MCF 10A (cell line): ENCODE results near the gene ODC1. TPM values are rescaled to one million over a fixed set of nuclear protein-coding genes. Genes with fewer than 3 reads are reported as not detected.

Experiments
- BruUV-seq: library from RNA; stranded (reverse); fragments of 400-500 nt; replicated peaks from 2 replicates; lab custom pipeline; 2021; lab: Mats Ljungman, UMichigan
- CTCF ChIA-PET: fragments of 300-600 bp; sonication (Branson Sonifier 250); formaldehyde crosslinking; extraction: SDS; loops from one replicate; lab custom pipeline; 2021; ENCODE audit warnings: antibody characterized with exemption, inconsistent platforms; lab: Yijun Ruan, JAX
- POLR2A ChIA-PET: fragments of 300-600, 350-650 bp; sonication (Branson Sonifier 250); formaldehyde crosslinking; extraction: SDS; loops from one replicate; lab custom pipeline; 2020; ENCODE audit warnings: antibody characterized with exemption, inconsistent platforms; lab: Yijun Ruan, JAX
- DNase-seq: peaks from one replicate; pipeline ENCODE4 v3.0.0-alpha.2; 2018; ENCODE audit not compliant: unreplicated experiment
- H3K27ac Mint-ChIP-seq: one replicate; pipeline ENCODE4 v1.8.0; 2022; ENCODE audit warnings: mild to moderate bottlenecking, low read depth, mixed read lengths; ENCODE audit not compliant: unreplicated experiment
- H3K27me3 Mint-ChIP-seq: one replicate; pipeline ENCODE4 v1.8.0; 2022; ENCODE audit warnings: mixed read lengths; ENCODE audit not compliant: insufficient read depth, unreplicated experiment
- H3K36me3 Mint-ChIP-seq: one replicate; pipeline ENCODE4 v1.8.0; 2022; ENCODE audit warnings: mild to moderate bottlenecking, moderate library complexity, mixed read lengths; ENCODE audit not compliant: insufficient read depth, unreplicated experiment
- H3K4me1 Mint-ChIP-seq: one replicate; pipeline ENCODE4 v1.8.0; 2022; ENCODE audit warnings: mixed read lengths; ENCODE audit not compliant: insufficient read depth, unreplicated experiment
- H3K4me3 Mint-ChIP-seq: one replicate; pipeline ENCODE4 v1.8.0; 2022; ENCODE audit warnings: mild to moderate bottlenecking, moderate library complexity, mixed read lengths; ENCODE audit not compliant: unreplicated experiment
- H3K9me3 Mint-ChIP-seq: one replicate; pipeline ENCODE4 v1.8.0; 2022; ENCODE audit warnings: mixed read lengths; ENCODE audit not compliant: unreplicated experiment
- intact Hi-C: fragments of 100-400 bp; cut with micrococcal nuclease; formaldehyde crosslinking; loops from 2 replicates; pipeline ENCODE4 v1.14.1; 2022
- total RNA-seq: library from RNA; stranded (reverse); gene quantifications from 2 replicates; pipeline ENCODE4 v1.2.3, GENCODE V29; 2022
- TF ChIP-seq, protein P1 (sequence below): fragments of 200-600 bp; IDR thresholded peaks from one replicate; pipeline ENCODE4 v1.8.0; 2022; ENCODE audit warnings: antibody characterized with exemption, mild to moderate bottlenecking; ENCODE audit not compliant: unreplicated experiment

The ODC1 gene
- total RNA-seq, 1 experiment from 2014 or later = 341 TPM

DNA sequence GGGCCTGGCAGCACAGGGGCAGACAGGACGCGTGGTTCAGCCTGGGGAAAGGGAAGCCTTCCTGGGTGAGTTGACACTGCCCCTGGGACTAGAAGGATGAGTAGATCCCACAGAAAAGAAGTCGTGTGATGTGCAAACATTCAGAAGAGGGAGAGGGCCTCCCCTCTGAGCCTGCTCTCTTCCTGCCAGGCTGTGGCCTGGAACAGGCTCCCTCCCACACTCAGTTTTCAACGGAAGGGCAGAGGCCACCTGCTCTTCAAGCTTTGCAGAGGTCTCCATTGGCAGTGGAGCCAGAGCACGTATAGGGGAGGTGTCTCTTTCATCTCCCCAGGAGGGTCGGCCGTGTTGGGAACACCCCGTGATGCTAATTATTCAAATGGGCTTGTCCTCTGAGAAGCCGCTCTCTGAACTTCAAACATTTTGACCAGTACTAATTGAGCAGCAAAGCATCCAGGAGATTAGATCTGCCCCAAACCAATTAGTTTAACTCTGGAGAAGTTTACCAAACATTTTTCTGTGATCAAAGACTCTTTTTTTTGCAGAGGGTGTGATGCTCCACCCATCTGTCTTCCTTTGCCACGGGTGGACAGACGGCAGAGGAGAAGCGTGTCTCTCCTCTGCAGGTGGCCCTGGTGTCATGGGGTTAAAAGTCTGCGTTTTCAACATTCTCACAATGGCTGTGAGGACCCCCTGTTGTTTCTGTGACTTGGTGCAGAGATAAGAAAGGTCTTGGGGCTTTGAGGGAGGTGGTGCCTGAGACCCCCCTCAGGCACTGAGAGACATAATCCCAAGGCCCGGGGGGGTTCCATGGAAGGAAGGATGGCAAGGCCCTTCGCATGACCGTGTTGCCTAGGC, 29.5 kb upstream of the ODC1 start:
- H3K27ac Mint-ChIP-seq = no peak overlapping the region
- no peaks in the 10 kb centered on the region for H3K9me3 Mint-ChIP-seq
- intact Hi-C loops = no loop called here
- ChIA-PET CTCF (interaction anchor here (0.5 kb wide), 1 partner anchor 655 kb away, joined by 3 read pairs; a partner anchor contains a TSS), POLR2A (no interaction called here)
- H3K27me3 Mint-ChIP-seq = peaks cover 29% of the 10 kb centered on the region
- no peak overlapping the region for H3K4me3 Mint-ChIP-seq
- TF ChIP-seq, protein P1, sequence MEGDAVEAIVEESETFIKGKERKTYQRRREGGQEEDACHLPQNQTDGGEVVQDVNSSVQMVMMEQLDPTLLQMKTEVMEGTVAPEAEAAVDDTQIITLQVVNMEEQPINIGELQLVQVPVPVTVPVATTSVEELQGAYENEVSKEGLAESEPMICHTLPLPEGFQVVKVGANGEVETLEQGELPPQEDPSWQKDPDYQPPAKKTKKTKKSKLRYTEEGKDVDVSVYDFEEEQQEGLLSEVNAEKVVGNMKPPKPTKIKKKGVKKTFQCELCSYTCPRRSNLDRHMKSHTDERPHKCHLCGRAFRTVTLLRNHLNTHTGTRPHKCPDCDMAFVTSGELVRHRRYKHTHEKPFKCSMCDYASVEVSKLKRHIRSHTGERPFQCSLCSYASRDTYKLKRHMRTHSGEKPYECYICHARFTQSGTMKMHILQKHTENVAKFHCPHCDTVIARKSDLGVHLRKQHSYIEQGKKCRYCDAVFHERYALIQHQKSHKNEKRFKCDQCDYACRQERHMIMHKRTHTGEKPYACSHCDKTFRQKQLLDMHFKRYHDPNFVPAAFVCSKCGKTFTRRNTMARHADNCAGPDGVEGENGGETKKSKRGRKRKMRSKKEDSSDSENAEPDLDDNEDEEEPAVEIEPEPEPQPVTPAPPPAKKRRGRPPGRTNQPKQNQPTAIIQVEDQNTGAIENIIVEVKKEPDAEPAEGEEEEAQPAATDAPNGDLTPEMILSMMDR = no peak
- no peak for DNase-seq
- H3K4me1 Mint-ChIP-seq = peaks cover 9% of the 10 kb centered on the region
- BruUV-seq = no TSS peak
- H3K36me3 Mint-ChIP-seq = peaks cover 5% of the 10 kb centered on the region

DNA sequence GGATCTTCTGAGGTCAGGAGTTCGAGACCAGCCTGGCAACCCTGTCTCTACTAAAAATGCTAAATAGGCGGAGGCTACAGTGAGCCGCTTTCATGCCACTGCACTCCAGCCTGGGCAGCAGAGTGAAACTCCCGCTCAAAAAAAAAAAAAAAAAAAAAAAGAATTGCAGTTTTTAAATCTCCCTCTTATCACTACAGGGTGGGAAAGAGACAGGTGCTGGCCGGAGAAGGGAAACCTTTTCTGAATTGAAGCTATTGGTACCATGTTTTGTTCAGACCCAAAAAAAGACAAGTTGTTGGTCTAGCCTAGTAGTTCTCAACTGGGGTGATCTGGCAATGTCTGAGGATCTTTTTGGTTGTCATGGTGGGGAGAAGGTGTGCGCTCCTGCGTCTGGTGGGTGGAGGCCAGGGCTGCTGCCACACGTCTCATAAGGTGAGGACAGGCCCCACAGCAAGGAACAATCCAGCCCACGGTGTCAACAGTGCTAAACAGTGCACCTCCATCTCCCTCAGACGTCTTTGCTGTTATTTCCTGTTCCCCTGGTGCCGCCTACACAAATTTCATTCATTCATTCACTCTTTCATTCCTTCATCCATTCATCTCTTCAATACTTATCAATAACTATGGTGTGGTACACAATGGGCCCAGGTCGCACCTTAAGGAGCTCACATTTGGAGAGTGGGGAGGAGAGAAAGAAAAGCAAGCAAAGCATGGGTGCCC, 28.8 kb upstream of the ODC1 start:
- no TSS peak for BruUV-seq
- CTCF ChIA-PET = no interaction called here
- no peak for DNase-seq
- intact Hi-C loops = no loop called here
- peaks cover 5% of the 10 kb centered on the region for H3K36me3 Mint-ChIP-seq
- TF ChIP-seq, protein P1 = no peak
- H3K4me3 Mint-ChIP-seq = no peak overlapping the region
- no peak overlapping the region for H3K27ac Mint-ChIP-seq
- POLR2A ChIA-PET = no interaction called here
- H3K9me3 Mint-ChIP-seq = no peaks in the 10 kb centered on the region
- H3K27me3 Mint-ChIP-seq = peaks cover 21% of the 10 kb centered on the region
- peaks cover 9% of the 10 kb centered on the region for H3K4me1 Mint-ChIP-seq

DNA sequence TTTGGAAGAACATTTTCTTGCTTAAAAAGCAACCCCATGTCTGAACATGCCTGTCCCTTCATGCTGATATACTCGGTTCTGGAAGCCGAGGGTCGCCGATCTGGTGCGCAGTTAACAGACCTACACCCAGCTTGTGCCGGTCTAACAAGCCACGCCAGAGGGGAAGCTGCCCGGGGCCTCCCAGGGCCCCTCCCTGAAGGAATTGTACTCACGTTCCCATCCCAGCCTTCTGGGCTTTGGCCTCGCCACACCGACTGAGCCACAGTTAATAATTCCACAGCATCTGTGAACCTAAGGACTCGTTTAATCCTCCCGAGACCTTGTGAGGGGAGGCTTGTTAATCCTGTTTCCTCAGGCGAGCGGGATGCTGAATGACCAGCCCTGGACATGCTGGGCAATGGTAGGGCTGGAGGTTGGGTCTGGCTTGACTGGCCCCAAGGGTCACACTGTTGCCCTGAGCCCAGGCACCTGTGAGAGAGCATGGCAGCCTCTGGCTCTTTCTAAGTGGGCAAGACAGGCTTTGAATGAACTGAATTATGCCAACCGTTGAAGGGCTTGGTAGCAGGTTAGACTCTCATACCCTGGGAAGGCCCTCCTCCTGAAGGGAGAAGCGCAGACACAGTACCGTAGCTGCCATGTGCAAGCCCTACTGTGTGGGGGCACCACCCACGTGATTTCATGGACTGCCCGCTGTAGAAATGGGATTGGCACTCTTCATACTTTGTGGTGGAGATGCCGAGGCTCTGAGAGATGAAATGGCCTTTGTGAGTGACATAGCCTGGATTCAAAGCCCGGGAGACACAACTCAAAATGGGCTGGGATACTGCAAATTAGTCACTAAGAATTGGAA, 27.9 kb upstream of the ODC1 start:
- no peak for DNase-seq
- peaks cover 9% of the 10 kb centered on the region for H3K4me1 Mint-ChIP-seq
- ChIA-PET POLR2A (no interaction called here), CTCF (no interaction called here)
- H3K27ac Mint-ChIP-seq = no peak overlapping the region
- no TSS peak for BruUV-seq
- intact Hi-C loops = no loop called here
- no peak overlapping the region for H3K4me3 Mint-ChIP-seq
- peaks cover 13% of the 10 kb centered on the region for H3K27me3 Mint-ChIP-seq
- peaks cover 5% of the 10 kb centered on the region for H3K36me3 Mint-ChIP-seq
- H3K9me3 Mint-ChIP-seq = no peaks in the 10 kb centered on the region
- TF ChIP-seq, protein P1 = no peak
